ENCODE data around the gene DDX43.

Gene DDX43

GRCh38 chr6:73394577-73395354 lies at the start of gene DDX43:
DDX43 (plus strand) TSS chr6:73394828; CDS start chr6:73394906, 78 bp downstream.
- Histone ChIP-seq H3K27me3 (ENCODE audit: control insufficient read depth, insufficient read depth, low read length) (no peaks in the 10 kb centered on the region), H3K27ac (ENCODE audit: low read depth, low read length) (no peak within 1 kb of the TSS), H3K4me3 (ENCODE audit: low read length) (no peak within 1 kb of the TSS), H3K4me1 (ENCODE audit: control insufficient read depth, insufficient read depth, low read length) (no peaks in the 10 kb centered on the region), H3K9ac (ENCODE audit: low read length) (no peak within 1 kb of the TSS), H3K36me3 (ENCODE audit: control insufficient read depth, insufficient read depth, low read length) (no peaks in the 10 kb centered on the region)

- H3K4me3 ChIP-seq (ENCODE audit: low read length), result no peak overlapping the region
- no peaks in the 10 kb centered on the region for H3K4me1 ChIP-seq (ENCODE audit: control insufficient read depth, insufficient read depth, low read length)
- H3K27ac ChIP-seq (ENCODE audit: low read depth, low read length), result no peak overlapping the region
- H3K36me3 ChIP-seq (ENCODE audit: control insufficient read depth, insufficient read depth, low read length), result no peaks in the 10 kb centered on the region
- no peak overlapping the region for H3K9ac ChIP-seq (ENCODE audit: low read length)
- H3K27me3 ChIP-seq (ENCODE audit: control insufficient read depth, insufficient read depth, low read length), result no peaks in the 10 kb centered on the region
These were observed 46.0 kb upstream of the DDX43 start for GRCh38 chr6:73348550-73349204.

- Histone ChIP-seq H3K27ac (ENCODE audit: low read depth, low read length) (no peak overlapping the region), H3K4me3 (ENCODE audit: low read length) (no peak overlapping the region), H3K36me3 (ENCODE audit: control insufficient read depth, insufficient read depth, low read length) (no peaks in the 10 kb centered on the region), H3K27me3 (ENCODE audit: control insufficient read depth, insufficient read depth, low read length) (no peaks in the 10 kb centered on the region), H3K4me1 (ENCODE audit: control insufficient read depth, insufficient read depth, low read length) (no peaks in the 10 kb centered on the region), H3K9ac (ENCODE audit: low read length) (no peak overlapping the region)
These were observed 45.3 kb upstream of the DDX43 start for GRCh38 chr6:73349311-73349710.

- H3K9ac ChIP-seq (ENCODE audit: low read length), result no peak within 1 kb of the TSS
- no peaks in the 10 kb centered on the region for H3K27me3 ChIP-seq (ENCODE audit: control insufficient read depth, insufficient read depth, low read length)
- H3K4me1 ChIP-seq (ENCODE audit: control insufficient read depth, insufficient read depth, low read length), result no peaks in the 10 kb centered on the region
- no peaks in the 10 kb centered on the region for H3K36me3 ChIP-seq (ENCODE audit: control insufficient read depth, insufficient read depth, low read length)
- no peak within 1 kb of the TSS for H3K27ac ChIP-seq (ENCODE audit: low read depth, low read length)
- H3K4me3 ChIP-seq (ENCODE audit: low read length), result no peak within 1 kb of the TSS
These were observed 40.7 kb upstream of the DDX43 start, which contains the start of gene DPPA5 for GRCh38 chr6:73353636-73354593. DPPA5 (minus strand) TSS chr6:73354276; CDS start chr6:73354225, 51 bp downstream.

- no peaks in the 10 kb centered on the region for H3K4me1 ChIP-seq (ENCODE audit: control insufficient read depth, insufficient read depth, low read length)
- H3K36me3 ChIP-seq (ENCODE audit: control insufficient read depth, insufficient read depth, low read length), result no peaks in the 10 kb centered on the region
- no peak within 1 kb of the TSS for H3K4me3 ChIP-seq (ENCODE audit: low read length)
- no peak within 1 kb of the TSS for H3K9ac ChIP-seq (ENCODE audit: low read length)
- no peaks in the 10 kb centered on the region for H3K27me3 ChIP-seq (ENCODE audit: control insufficient read depth, insufficient read depth, low read length)
- H3K27ac ChIP-seq (ENCODE audit: low read depth, low read length), result no peak within 1 kb of the TSS
These were observed 32.3 kb upstream of the DDX43 start, which contains the start of gene KHDC3L for GRCh38 chr6:73362358-73362757. KHDC3L (plus strand) TSS chr6:73362658; CDS start chr6:73362730, 72 bp downstream.

GRCh38 chr6:73362869-73363536 lies 31.6 kb upstream of the DDX43 start:
- no peaks in the 10 kb centered on the region for H3K4me1 ChIP-seq (ENCODE audit: control insufficient read depth, insufficient read depth, low read length)

GRCh38 chr6:73363537-73363875 lies 31.1 kb upstream of the DDX43 start:
- no peak overlapping the region for H3K27ac ChIP-seq (ENCODE audit: low read depth, low read length)
- no peak overlapping the region for H3K4me3 ChIP-seq (ENCODE audit: low read length)
- no peaks in the 10 kb centered on the region for H3K36me3 ChIP-seq (ENCODE audit: control insufficient read depth, insufficient read depth, low read length)
- no peaks in the 10 kb centered on the region for H3K27me3 ChIP-seq (ENCODE audit: control insufficient read depth, insufficient read depth, low read length)
- no peak overlapping the region for H3K9ac ChIP-seq (ENCODE audit: low read length)
- H3K4me1 ChIP-seq (ENCODE audit: control insufficient read depth, insufficient read depth, low read length), result no peaks in the 10 kb centered on the region

More at GRCh38 chr6:73362869-73363536, 31.6 kb upstream of the DDX43 start:
- Histone ChIP-seq H3K4me3 (ENCODE audit: low read length) (no peak overlapping the region), H3K9ac (ENCODE audit: low read length) (no peak overlapping the region), H3K36me3 (ENCODE audit: control insufficient read depth, insufficient read depth, low read length) (no peaks in the 10 kb centered on the region), H3K27ac (ENCODE audit: low read depth, low read length) (no peak overlapping the region), H3K27me3 (ENCODE audit: control insufficient read depth, insufficient read depth, low read length) (no peaks in the 10 kb centered on the region)

- H3K36me3 ChIP-seq (ENCODE audit: control insufficient read depth, insufficient read depth, low read length), result no peaks in the 10 kb centered on the region
- no peak overlapping the region for H3K9ac ChIP-seq (ENCODE audit: low read length)
- no peaks in the 10 kb centered on the region for H3K4me1 ChIP-seq (ENCODE audit: control insufficient read depth, insufficient read depth, low read length)
- no peaks in the 10 kb centered on the region for H3K27me3 ChIP-seq (ENCODE audit: control insufficient read depth, insufficient read depth, low read length)
- H3K27ac ChIP-seq (ENCODE audit: low read depth, low read length), result no peak overlapping the region
- H3K4me3 ChIP-seq (ENCODE audit: low read length), result no peak overlapping the region
These were observed 30.5 kb upstream of the DDX43 start for GRCh38 chr6:73364121-73364520.

GRCh38 chr6:73364549-73364948 lies 30.1 kb upstream of the DDX43 start:
- H3K9ac ChIP-seq (ENCODE audit: low read length), result no peak overlapping the region
- H3K27ac ChIP-seq (ENCODE audit: low read depth, low read length), result no peak overlapping the region
- no peaks in the 10 kb centered on the region for H3K27me3 ChIP-seq (ENCODE audit: control insufficient read depth, insufficient read depth, low read length)
- H3K36me3 ChIP-seq (ENCODE audit: control insufficient read depth, insufficient read depth, low read length), result no peaks in the 10 kb centered on the region
- H3K4me1 ChIP-seq (ENCODE audit: control insufficient read depth, insufficient read depth, low read length), result no peaks in the 10 kb centered on the region
- H3K4me3 ChIP-seq (ENCODE audit: low read length), result no peak overlapping the region

- Histone ChIP-seq H3K27me3 (ENCODE audit: control insufficient read depth, insufficient read depth, low read length) (no peaks in the 10 kb centered on the region), H3K4me1 (ENCODE audit: control insufficient read depth, insufficient read depth, low read length) (no peaks in the 10 kb centered on the region), H3K27ac (ENCODE audit: low read depth, low read length) (no peak overlapping the region), H3K9ac (ENCODE audit: low read length) (no peak overlapping the region), H3K36me3 (ENCODE audit: control insufficient read depth, insufficient read depth, low read length) (no peaks in the 10 kb centered on the region), H3K4me3 (ENCODE audit: low read length) (no peak overlapping the region)
These were observed 26.8 kb upstream of the DDX43 start for GRCh38 chr6:73367761-73368355.

GRCh38 chr6:73368675-73369074 lies 26.0 kb upstream of the DDX43 start:
- Histone ChIP-seq H3K27me3 (ENCODE audit: control insufficient read depth, insufficient read depth, low read length) (no peaks in the 10 kb centered on the region), H3K36me3 (ENCODE audit: control insufficient read depth, insufficient read depth, low read length) (no peaks in the 10 kb centered on the region), H3K27ac (ENCODE audit: low read depth, low read length) (no peak overlapping the region), H3K4me1 (ENCODE audit: control insufficient read depth, insufficient read depth, low read length) (no peaks in the 10 kb centered on the region), H3K9ac (ENCODE audit: low read length) (no peak overlapping the region), H3K4me3 (ENCODE audit: low read length) (no peak overlapping the region)
